Measurements from ENCODE around the gene FRMD1. TPM values are rescaled to one million over a fixed set of nuclear protein-coding genes. Genes with fewer than 3 reads are reported as not detected.

Gene FRMD1
- total RNA-seq, 1 experiment from 2014 or later = not detected

- TF ChIP-seq, protein P1, sequence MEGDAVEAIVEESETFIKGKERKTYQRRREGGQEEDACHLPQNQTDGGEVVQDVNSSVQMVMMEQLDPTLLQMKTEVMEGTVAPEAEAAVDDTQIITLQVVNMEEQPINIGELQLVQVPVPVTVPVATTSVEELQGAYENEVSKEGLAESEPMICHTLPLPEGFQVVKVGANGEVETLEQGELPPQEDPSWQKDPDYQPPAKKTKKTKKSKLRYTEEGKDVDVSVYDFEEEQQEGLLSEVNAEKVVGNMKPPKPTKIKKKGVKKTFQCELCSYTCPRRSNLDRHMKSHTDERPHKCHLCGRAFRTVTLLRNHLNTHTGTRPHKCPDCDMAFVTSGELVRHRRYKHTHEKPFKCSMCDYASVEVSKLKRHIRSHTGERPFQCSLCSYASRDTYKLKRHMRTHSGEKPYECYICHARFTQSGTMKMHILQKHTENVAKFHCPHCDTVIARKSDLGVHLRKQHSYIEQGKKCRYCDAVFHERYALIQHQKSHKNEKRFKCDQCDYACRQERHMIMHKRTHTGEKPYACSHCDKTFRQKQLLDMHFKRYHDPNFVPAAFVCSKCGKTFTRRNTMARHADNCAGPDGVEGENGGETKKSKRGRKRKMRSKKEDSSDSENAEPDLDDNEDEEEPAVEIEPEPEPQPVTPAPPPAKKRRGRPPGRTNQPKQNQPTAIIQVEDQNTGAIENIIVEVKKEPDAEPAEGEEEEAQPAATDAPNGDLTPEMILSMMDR (conservative IDR thresholded peaks at IDR 0.05) = no peak
- no peak for TF ChIP-seq EZH2 (IDR thresholded peaks at IDR 0.05; ENCODE audit: low read depth)
- Histone ChIP-seq H3K36me3 (ENCODE audit: low read depth) (no peaks in the 10 kb centered on the region), H4K20me1 (ENCODE audit: insufficient read depth) (no peaks in the 10 kb centered on the region), H3K4me2 (no peak overlapping the region), H2AFZ (no peak overlapping the region), H3K4me3 (no peak overlapping the region), H3K9me2 (ENCODE audit: insufficient read depth) (no peaks in the 10 kb centered on the region), H3K79me2 (ENCODE audit: low read depth) (no peaks in the 10 kb centered on the region), H3K27me3 (ENCODE audit: insufficient read depth, low read depth) (peaks cover 88% of the 10 kb centered on the region), H3K9me3 (ENCODE audit: insufficient read depth, low read depth) (no peaks in the 10 kb centered on the region), H3K4me1 (replicated peaks; ENCODE audit: insufficient read depth) (no peaks in the 10 kb centered on the region), H3F3A (ENCODE audit: insufficient read depth, low read depth) (no peaks in the 10 kb centered on the region), H3K27ac (no peak overlapping the region)
- POLR2A ChIA-PET (ENCODE audit: unreplicated experiment) = no interaction called here
- CTCF ChIA-PET = no interaction called here
- intact Hi-C loops (cut with micrococcal nuclease; ENCODE audit: unreplicated experiment) = no loop called here
- no TSS peak for BruUV-seq (replicated peaks)
- no peak for DNase-seq
These were observed 43.0 kb upstream of the FRMD1 start for GRCh38 chr6:168122011-168122410.

DNA sequence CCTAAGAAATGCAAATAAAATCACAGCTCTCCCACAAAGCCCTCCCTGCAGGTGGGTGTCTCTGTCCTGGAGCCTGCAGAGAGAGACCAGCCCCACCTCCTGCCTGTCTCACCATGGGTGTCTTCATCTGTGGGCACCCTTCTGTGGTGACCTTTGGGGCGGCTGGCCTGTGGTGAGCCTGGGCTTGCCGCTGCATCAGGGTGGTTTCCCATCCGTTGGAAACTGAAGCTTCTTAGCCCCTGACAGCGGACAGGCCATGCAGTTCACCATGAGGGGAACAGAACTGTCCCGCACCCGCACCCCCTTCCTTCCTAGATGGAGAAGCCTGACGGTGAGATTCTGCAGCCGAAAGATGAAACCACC, 42.3 kb upstream of the FRMD1 start:
- Histone ChIP-seq H3K4me3 (no peak overlapping the region), H3K9me3 (ENCODE audit: insufficient read depth, low read depth) (no peaks in the 10 kb centered on the region), H3K27me3 (ENCODE audit: insufficient read depth, low read depth) (peaks cover 88% of the 10 kb centered on the region), H3K36me3 (ENCODE audit: low read depth) (no peaks in the 10 kb centered on the region), H4K20me1 (ENCODE audit: insufficient read depth) (no peaks in the 10 kb centered on the region), H3K27ac (no peak overlapping the region), H3K4me1 (replicated peaks; ENCODE audit: insufficient read depth) (no peaks in the 10 kb centered on the region), H3K9me2 (ENCODE audit: insufficient read depth) (no peaks in the 10 kb centered on the region), H3K4me2 (no peak overlapping the region), H3K79me2 (ENCODE audit: low read depth) (no peaks in the 10 kb centered on the region), H2AFZ (no peak overlapping the region), H3F3A (ENCODE audit: insufficient read depth, low read depth) (no peaks in the 10 kb centered on the region)
- POLR2A ChIA-PET (ENCODE audit: unreplicated experiment) = no interaction called here
- no TSS peak for BruUV-seq (replicated peaks)
- intact Hi-C loops (cut with micrococcal nuclease; ENCODE audit: unreplicated experiment) = no loop called here
- TF ChIP-seq EZH2 (IDR thresholded peaks at IDR 0.05; ENCODE audit: low read depth) = no peak
- DNase-seq = no peak
- CTCF ChIA-PET = no interaction called here

- TF ChIP-seq, protein P1 (conservative IDR thresholded peaks at IDR 0.05) = no peak
- TF ChIP-seq EZH2 (IDR thresholded peaks at IDR 0.05; ENCODE audit: low read depth) = no peak
- no peaks in the 10 kb centered on the region for H3K79me2 ChIP-seq (ENCODE audit: low read depth)
- H2AFZ ChIP-seq = no peak overlapping the region
- H3K4me3 ChIP-seq = no peak overlapping the region
- H3F3A ChIP-seq (ENCODE audit: insufficient read depth, low read depth) = no peaks in the 10 kb centered on the region
- no peaks in the 10 kb centered on the region for H4K20me1 ChIP-seq (ENCODE audit: insufficient read depth)
- no peak overlapping the region for H3K4me2 ChIP-seq
- CTCF ChIA-PET = no interaction called here
- H3K27me3 ChIP-seq (ENCODE audit: insufficient read depth, low read depth) = peaks cover 88% of the 10 kb centered on the region
- intact Hi-C loops (cut with micrococcal nuclease; ENCODE audit: unreplicated experiment) = no loop called here
- no peaks in the 10 kb centered on the region for H3K9me2 ChIP-seq (ENCODE audit: insufficient read depth)
- no peaks in the 10 kb centered on the region for H3K4me1 ChIP-seq (replicated peaks; ENCODE audit: insufficient read depth)
- no TSS peak for BruUV-seq (replicated peaks)
- no peak overlapping the region for H3K27ac ChIP-seq
- POLR2A ChIA-PET (ENCODE audit: unreplicated experiment) = no interaction called here
- no peaks in the 10 kb centered on the region for H3K9me3 ChIP-seq (ENCODE audit: insufficient read depth, low read depth)
- H3K36me3 ChIP-seq (ENCODE audit: low read depth) = no peaks in the 10 kb centered on the region
- no peak for DNase-seq
These were observed 41.6 kb upstream of the FRMD1 start for GRCh38 chr6:168120390-168121302.

Data from PC-9 (cell line).